HepG2 (cell line): ENCODE results near the gene ACAT2. TPM values are rescaled to one million over a fixed set of nuclear protein-coding genes. Genes with fewer than 3 reads are reported as not detected.

Source experiments
- AGO1 ChIP-seq: fragments of 200-400 bp; formaldehyde crosslinking; IDR thresholded peaks from 2 replicates; pipeline ENCODE4 v1.6.1; 2017; ENCODE audit warnings: mild to moderate bottlenecking, low read depth, low read length, moderate library complexity; ENCODE audit not compliant: poor library complexity, severe bottlenecking
- ATF7-NPFF ChIP-seq: sonication (generic); formaldehyde crosslinking; IDR thresholded peaks from 2 replicates; pipeline ENCODE4 v1.8.1; 2023; ENCODE audit warnings: mild to moderate bottlenecking, low read depth, missing genetic modification reagents, moderate library complexity
- HIC2 ChIP-seq: sonication (generic); formaldehyde crosslinking; IDR thresholded peaks from 2 replicates; pipeline ENCODE4 v1.9.0; 2022; ENCODE audit warnings: low read depth, missing genetic modification reagents
- HNRNPUL1 ChIP-seq: fragments of 200-400 bp; formaldehyde crosslinking; IDR thresholded peaks from 2 replicates; pipeline ENCODE4 v1.6.1; 2017; ENCODE audit warnings: low read depth, mild to moderate bottlenecking, low read length, moderate library complexity
- ISX ChIP-seq: sonication (generic); formaldehyde crosslinking; conservative IDR thresholded peaks from 2 replicates; pipeline ENCODE4 v1.5.0; 2020; ENCODE audit warnings: missing genetic modification reagents
- NR0B2 ChIP-seq: sonication (generic); formaldehyde crosslinking; IDR thresholded peaks from 2 replicates; pipeline ENCODE4 v1.4.0; 2020; ENCODE audit warnings: mild to moderate bottlenecking, missing genetic modification reagents
- NR1H2 ChIP-seq: sonication (generic); formaldehyde crosslinking; IDR thresholded peaks from 2 replicates; pipeline ENCODE4 v1.8.1; 2022; ENCODE audit warnings: low read depth, missing genetic modification reagents, borderline replicate concordance
- RORA ChIP-seq: sonication (generic); formaldehyde crosslinking; IDR thresholded peaks from 2 replicates; pipeline ENCODE4 v1.5.0; 2020; ENCODE audit warnings: mild to moderate bottlenecking, missing genetic modification reagents, moderate library complexity
- SIX4 ChIP-seq: sonication (generic); formaldehyde crosslinking; IDR thresholded peaks from 2 replicates; pipeline ENCODE4 v1.4.0; 2020; ENCODE audit warnings: missing genetic modification reagents
- SMAD1 ChIP-seq: sonication (generic); formaldehyde crosslinking; IDR thresholded peaks from 2 replicates; pipeline ENCODE4 v1.4.0; 2020; ENCODE audit warnings: missing genetic modification reagents, low read depth, mild to moderate bottlenecking, borderline replicate concordance
- ZBTB3 ChIP-seq: sonication (generic); formaldehyde crosslinking; IDR thresholded peaks from 2 replicates; pipeline ENCODE4 v1.4.0; 2020; ENCODE audit warnings: low read depth, mild to moderate bottlenecking, moderate library complexity, missing genetic modification reagents, borderline replicate concordance
- ZNF232 ChIP-seq: sonication (generic); formaldehyde crosslinking; IDR thresholded peaks from 2 replicates; pipeline ENCODE4 v1.4.0; 2020; ENCODE audit warnings: missing genetic modification reagents, borderline replicate concordance
- ZNF30 ChIP-seq: sonication (generic); formaldehyde crosslinking; IDR thresholded peaks from 2 replicates; pipeline ENCODE4 v1.5.0; 2020; ENCODE audit warnings: mild to moderate bottlenecking, missing genetic modification reagents
- ZNF350 ChIP-seq: sonication (generic); formaldehyde crosslinking; IDR thresholded peaks from 2 replicates; pipeline ENCODE4 v1.4.0; 2020; ENCODE audit warnings: mild to moderate bottlenecking, low read depth, missing genetic modification reagents, borderline replicate concordance
- ZNF431 ChIP-seq: sonication (generic); formaldehyde crosslinking; IDR thresholded peaks from 2 replicates; pipeline ENCODE4 v1.9.0; 2022; ENCODE audit warnings: missing genetic modification reagents, low read depth, mild to moderate bottlenecking, borderline replicate concordance
- ZNF552 ChIP-seq: sonication (generic); formaldehyde crosslinking; IDR thresholded peaks from 2 replicates; pipeline ENCODE4 v1.9.0; 2022; ENCODE audit warnings: missing genetic modification reagents, mild to moderate bottlenecking, borderline replicate concordance
- ZNF598 ChIP-seq: sonication (generic); formaldehyde crosslinking; IDR thresholded peaks from 2 replicates; pipeline ENCODE4 v1.5.1; 2020; ENCODE audit warnings: mild to moderate bottlenecking, missing genetic modification reagents, borderline replicate concordance
- ZNF616 ChIP-seq: sonication (generic); formaldehyde crosslinking; IDR thresholded peaks from 2 replicates; pipeline ENCODE4 v1.5.0; 2020; ENCODE audit warnings: low read depth, mild to moderate bottlenecking, missing genetic modification reagents
- ZNF674 ChIP-seq: sonication (generic); formaldehyde crosslinking; IDR thresholded peaks from 2 replicates; pipeline ENCODE4 v1.5.0; 2020; ENCODE audit warnings: low read depth, mild to moderate bottlenecking, missing genetic modification reagents
- polyA plus RNA-seq, 8 experiments: library from polyadenylated mRNA; depleted of rRNA in 3 of 8; stranded (reverse) in 7 of 8; unstranded in 1 of 8; fragments of >200 nt; fragmentation: Illumina TruSeq in 4 of 8; extraction: Trizol in 4 of 8; gene quantifications; 2 replicates each; pipeline versions ENCODE4 v1.2.1 to v1.2.3, GENCODE V29; 2011 to 2016; ENCODE audit warnings: low read depth in 4 of 8, missing spikeins in 1 of 8, mixed read lengths in 1 of 8; ENCODE audit not compliant: insufficient read depth in 1 of 8
- total RNA-seq, 5 experiments: library from RNA; depleted of rRNA; stranded (reverse); fragments of >200 nt; fragmentation: Illumina TruSeq; extraction: Trizol; gene quantifications; 2 replicates each; pipeline ENCODE4 v1.2.3, GENCODE V29; 2016; ENCODE audit warnings: low read depth in 1 of 5
- TF ChIP-seq, protein P1 (sequence below): sonication (generic); formaldehyde crosslinking; conservative IDR thresholded peaks from 2 replicates; pipeline ENCODE4 v1.8.0; 2022; ENCODE audit warnings: low read depth, missing genetic modification reagents
- TF ChIP-seq, protein P2 (sequence below): sonication (generic); formaldehyde crosslinking; IDR thresholded peaks from 2 replicates; pipeline ENCODE4 v1.4.0; 2020; ENCODE audit warnings: missing genetic modification reagents
- TF ChIP-seq, protein P3 (sequence below): sonication (generic); formaldehyde crosslinking; IDR thresholded peaks from 2 replicates; pipeline ENCODE4 v1.8.0; 2023; ENCODE audit warnings: mild to moderate bottlenecking, missing genetic modification reagents

The ACAT2 gene
- total and polyA plus RNA-seq, 2 of the 13 experiments (the other 11 are each of a cell fraction or from before 2014, with no cell fraction given): 121 to 534 TPM

GRCh38 chr6:159790149-159790955 is 28.5 kb downstream of the ACAT2 start, which contains the start of gene MRPL18 (continued):
- TF ChIP-seq, protein P1, sequence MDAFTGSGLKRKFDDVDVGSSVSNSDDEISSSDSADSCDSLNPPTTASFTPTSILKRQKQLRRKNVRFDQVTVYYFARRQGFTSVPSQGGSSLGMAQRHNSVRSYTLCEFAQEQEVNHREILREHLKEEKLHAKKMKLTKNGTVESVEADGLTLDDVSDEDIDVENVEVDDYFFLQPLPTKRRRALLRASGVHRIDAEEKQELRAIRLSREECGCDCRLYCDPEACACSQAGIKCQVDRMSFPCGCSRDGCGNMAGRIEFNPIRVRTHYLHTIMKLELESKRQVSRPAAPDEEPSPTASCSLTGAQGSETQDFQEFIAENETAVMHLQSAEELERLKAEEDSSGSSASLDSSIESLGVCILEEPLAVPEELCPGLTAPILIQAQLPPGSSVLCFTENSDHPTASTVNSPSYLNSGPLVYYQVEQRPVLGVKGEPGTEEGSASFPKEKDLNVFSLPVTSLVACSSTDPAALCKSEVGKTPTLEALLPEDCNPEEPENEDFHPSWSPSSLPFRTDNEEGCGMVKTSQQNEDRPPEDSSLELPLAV (CRISPR knock-in tag): no peak
- TF ChIP-seq, protein P2, sequence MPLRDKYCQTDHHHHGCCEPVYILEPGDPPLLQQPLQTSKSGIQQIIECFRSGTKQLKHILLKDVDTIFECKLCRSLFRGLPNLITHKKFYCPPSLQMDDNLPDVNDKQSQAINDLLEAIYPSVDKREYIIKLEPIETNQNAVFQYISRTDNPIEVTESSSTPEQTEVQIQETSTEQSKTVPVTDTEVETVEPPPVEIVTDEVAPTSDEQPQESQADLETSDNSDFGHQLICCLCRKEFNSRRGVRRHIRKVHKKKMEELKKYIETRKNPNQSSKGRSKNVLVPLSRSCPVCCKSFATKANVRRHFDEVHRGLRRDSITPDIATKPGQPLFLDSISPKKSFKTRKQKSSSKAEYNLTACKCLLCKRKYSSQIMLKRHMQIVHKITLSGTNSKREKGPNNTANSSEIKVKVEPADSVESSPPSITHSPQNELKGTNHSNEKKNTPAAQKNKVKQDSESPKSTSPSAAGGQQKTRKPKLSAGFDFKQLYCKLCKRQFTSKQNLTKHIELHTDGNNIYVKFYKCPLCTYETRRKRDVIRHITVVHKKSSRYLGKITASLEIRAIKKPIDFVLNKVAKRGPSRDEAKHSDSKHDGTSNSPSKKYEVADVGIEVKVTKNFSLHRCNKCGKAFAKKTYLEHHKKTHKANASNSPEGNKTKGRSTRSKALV: no peak; the same call in 1 of the 2 replicates
- TF ChIP-seq ZNF616 (CRISPR knock-in tag) (no peak), ISX (no peak), HIC2 (CRISPR knock-in tag) (no peak), ZBTB3 (no peak; the same call in 1 of the 2 replicates), ZNF552 (CRISPR knock-in tag) (no peak), ZNF674 (no peak), ZNF431 (CRISPR knock-in tag) (no peak), HNRNPUL1 (no peak), SMAD1 (no peak), ZNF232 (no peak), ZNF30 (CRISPR knock-in tag) (no peak), RORA (CRISPR knock-in tag) (no peak), AGO1 (no peak), ZNF598 (CRISPR knock-in tag) (no peak; the same call in 1 of the 2 replicates), ZNF350 (CRISPR knock-in tag) (no peak), NR1H2 (CRISPR knock-in tag) (no peak), ATF7-NPFF (CRISPR knock-in tag) (peak; percentile 48), SIX4 (CRISPR knock-in tag) (no peak), NR0B2 (CRISPR knock-in tag) (no peak)
- TF ChIP-seq, protein P3, sequence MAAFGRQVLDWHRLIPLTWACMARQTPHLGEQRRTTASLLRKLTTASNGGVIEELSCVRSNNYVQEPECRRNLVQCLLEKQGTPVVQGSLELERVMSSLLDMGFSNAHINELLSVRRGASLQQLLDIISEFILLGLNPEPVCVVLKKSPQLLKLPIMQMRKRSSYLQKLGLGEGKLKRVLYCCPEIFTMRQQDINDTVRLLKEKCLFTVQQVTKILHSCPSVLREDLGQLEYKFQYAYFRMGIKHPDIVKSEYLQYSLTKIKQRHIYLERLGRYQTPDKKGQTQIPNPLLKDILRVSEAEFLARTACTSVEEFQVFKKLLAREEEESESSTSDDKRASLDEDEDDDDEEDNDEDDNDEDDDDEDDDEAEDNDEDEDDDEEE (CRISPR knock-in tag): no peak
